NCI-H2081 (cell line): ENCODE data around the gene DYNLT2.
"Not testable (repeated sequence)": the region's sequence is repeated elsewhere in the genome, so short reads cannot be mapped to it uniquely, and the experiment has no call there.

Source experiments
- DNase-seq, 2 experiments: peaks; one replicate each; lab custom pipeline; 2025; lab: John Stamatoyannopoulos, UW

DYNLT2 gene

GRCh38 chr6:169701311-169701953, 49.9 kb downstream of the DYNLT2 start:
- DNase-seq: peak in 1 of 2 experiments; percentile 27

DNA sequence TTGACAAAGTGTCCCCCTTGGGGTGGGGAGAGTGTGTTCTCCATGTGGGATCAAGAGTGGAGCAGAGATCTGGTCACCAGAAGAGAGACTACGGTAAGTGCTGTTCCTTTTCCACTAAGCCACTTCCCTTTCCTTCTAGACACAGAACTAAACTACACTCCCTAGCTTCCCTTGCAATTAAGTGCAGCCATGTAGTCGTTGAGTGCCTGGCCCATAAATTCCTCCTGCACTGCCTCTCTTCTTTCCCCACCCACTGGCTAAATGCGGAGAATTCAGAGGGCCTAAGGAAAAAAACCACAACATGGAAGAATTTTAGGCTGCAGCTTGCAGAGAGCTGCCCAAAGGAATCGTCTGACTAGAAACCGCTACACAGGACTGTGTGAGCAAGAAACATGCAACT, 51.1 kb downstream of the DYNLT2 start:
- DNase-seq: no peak

GRCh38 chr6:169697115-169697514, 54.3 kb downstream of the DYNLT2 start:
- DNase-seq: not testable (repeated sequence)

DNA sequence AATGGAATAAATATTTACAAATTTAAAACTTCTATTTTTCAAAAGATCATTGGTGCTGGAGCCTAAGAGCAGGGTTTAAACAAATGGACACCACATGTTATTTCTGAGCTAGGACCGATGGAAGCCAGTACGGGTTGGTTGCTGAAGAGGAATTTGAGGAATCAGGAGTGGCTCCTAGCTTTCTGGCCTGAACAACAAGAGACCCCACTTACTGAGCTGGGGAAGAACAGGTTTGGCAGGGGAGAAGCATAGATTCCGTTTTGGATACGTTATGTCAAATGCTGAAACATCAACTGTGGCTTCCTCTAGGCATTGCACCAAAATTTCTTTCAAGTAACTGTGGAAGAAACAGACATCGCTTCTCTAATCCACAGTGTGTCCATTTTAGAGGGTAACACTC, 56.2 kb downstream of the DYNLT2 start:
- DNase-seq: no peak

GRCh38 chr6:169692516-169692915, 58.9 kb downstream of the DYNLT2 start:
- DNase-seq: no peak

- no peak for DNase-seq
Observed at GRCh38 chr6:169691260-169691659, 60.1 kb downstream of the DYNLT2 start.
